Measurements from ENCODE around the gene DAP.
A peak's percentile ranks its signal among the peaks of the same experiment; 100 is the strongest.

DNA sequence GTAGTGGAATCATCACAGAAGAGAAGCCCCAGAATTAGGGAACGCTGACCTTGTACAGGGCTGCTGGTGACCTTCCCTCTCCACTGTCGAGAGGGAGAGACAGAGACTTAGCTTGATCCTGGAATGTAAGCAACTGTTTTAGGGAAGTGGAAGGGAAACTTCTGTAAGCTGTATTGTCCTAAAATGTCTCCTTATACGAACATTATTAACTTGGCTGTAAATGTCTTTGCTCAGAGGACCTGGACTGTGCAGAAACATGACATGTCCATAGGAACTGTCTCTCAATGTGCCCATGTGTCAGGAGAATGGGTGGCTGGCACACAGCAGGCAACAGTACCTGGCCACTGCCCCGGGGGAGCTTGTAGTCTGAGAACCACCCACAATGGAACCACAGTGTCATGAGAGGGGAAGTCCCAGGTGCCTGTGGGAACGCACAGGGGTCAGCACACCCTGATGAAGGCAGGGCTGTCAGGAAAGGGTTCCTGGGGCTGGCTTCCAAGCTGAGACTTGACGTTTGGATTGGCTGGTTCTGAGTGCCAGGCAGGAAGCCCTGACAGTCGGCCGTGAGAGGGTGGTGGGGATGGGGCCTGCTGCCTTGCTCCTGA is 34.0 kb downstream of the DAP start:
- no peak; the same call in 1 of the 2 replicates for TF ChIP-seq POLR2AphosphoS5 (IDR thresholded peaks at IDR 0.05; ENCODE audit: low read depth, low read length)
- TF ChIP-seq POU2F2 (IDR thresholded peaks at IDR 0.05; ENCODE audit: low read depth, low read length): no peak
- no peak for TF ChIP-seq TAF1 (IDR thresholded peaks at IDR 0.05; ENCODE audit: low read depth, low read length)
- no peak for TF ChIP-seq POLR2A (IDR thresholded peaks at IDR 0.05; ENCODE audit: low read depth, low read length)
- peak; percentile 73 for TF ChIP-seq SPI1 (IDR thresholded peaks at IDR 0.05; ENCODE audit: low read depth, low read length)
- TF ChIP-seq PAX5 (IDR thresholded peaks at IDR 0.05; ENCODE audit: insufficient read depth, low read length, severe bottlenecking): no peak

Measured in GM12891 (cell line).